H9 (cell line): ENCODE results near the gene STAT2. TPM values are rescaled to one million over a fixed set of nuclear protein-coding genes. Genes with fewer than 3 reads are reported as not detected.

Experiments used
- DNase-seq: peaks from one replicate; pipeline ENCODE4 v3.0.0-alpha.2; 2017
- H2AFZ ChIP-seq: one replicate; pipeline ENCODE4 v1.6.1; 2013; ENCODE audit warnings: mild to moderate bottlenecking, low read length, control low read depth, moderate library complexity
- H2AK5ac ChIP-seq: 2 replicates; pipeline ENCODE4 v1.6.1; 2013; ENCODE audit warnings: low read length, control low read depth, mixed read lengths; ENCODE audit not compliant: insufficient read length
- H2BK120ac ChIP-seq: one replicate; pipeline ENCODE4 v1.6.1; 2013; ENCODE audit warnings: low read depth, mild to moderate bottlenecking, low read length, control low read depth, inconsistent platforms; ENCODE audit not compliant: poor library complexity, severe bottlenecking
- H2BK12ac ChIP-seq: 2 replicates; pipeline ENCODE4 v1.6.1; 2013; ENCODE audit warnings: low read length, control low read depth, mixed read lengths, low read depth; ENCODE audit not compliant: insufficient read length
- H2BK15ac ChIP-seq: 2 replicates; pipeline ENCODE4 v1.6.1; 2013; ENCODE audit warnings: low read depth, low read length, control low read depth
- H2BK20ac ChIP-seq: one replicate; pipeline ENCODE4 v1.6.1; 2013; ENCODE audit warnings: low read depth, mild to moderate bottlenecking, low read length, control low read depth, inconsistent platforms; ENCODE audit not compliant: poor library complexity, severe bottlenecking
- H2BK5ac ChIP-seq: 2 replicates; pipeline ENCODE4 v1.6.1; 2013; ENCODE audit warnings: low read length, control low read depth, mixed read lengths; ENCODE audit not compliant: insufficient read length
- H3K14ac ChIP-seq: 2 replicates; pipeline ENCODE4 v1.6.1; 2013; ENCODE audit warnings: low read length, control low read depth; ENCODE audit not compliant: insufficient read depth
- H3K18ac ChIP-seq: 2 replicates; pipeline ENCODE4 v1.6.1; 2013; ENCODE audit warnings: low read depth, mild to moderate bottlenecking, mixed read lengths, low read length, control low read depth; ENCODE audit not compliant: insufficient read length
- H3K23ac ChIP-seq: 2 replicates; pipeline ENCODE4 v1.6.1; 2013; ENCODE audit warnings: low read length, control low read depth, mixed read lengths, low read depth; ENCODE audit not compliant: insufficient read length
- H3K23me2 ChIP-seq: 2 replicates; pipeline ENCODE4 v1.6.1; 2013; ENCODE audit warnings: low read depth, mild to moderate bottlenecking, mixed read lengths, low read length, control low read depth; ENCODE audit not compliant: insufficient read length, poor library complexity, severe bottlenecking
- H3K27ac ChIP-seq: 2 replicates; pipeline ENCODE4 v1.5.1; 2013; ENCODE audit warnings: low read length, control low read depth, mixed read lengths, low read depth; ENCODE audit not compliant: insufficient read length
- H3K27me3 ChIP-seq: 2 replicates; pipeline ENCODE4 v1.6.1; 2013; ENCODE audit warnings: low read length, control low read depth, inconsistent platforms; ENCODE audit not compliant: insufficient read depth
- H3K4ac ChIP-seq: 2 replicates; pipeline ENCODE4 v1.6.1; 2013; ENCODE audit warnings: low read depth, mild to moderate bottlenecking, control low read depth, inconsistent platforms, low read length, moderate library complexity
- H3K4me1 ChIP-seq: 2 replicates; pipeline ENCODE4 v1.6.1; 2013; ENCODE audit warnings: low read length, control low read depth, inconsistent platforms; ENCODE audit not compliant: insufficient read depth
- H3K4me2 ChIP-seq: 2 replicates; pipeline ENCODE4 v1.6.1; 2013; ENCODE audit warnings: low read length, control low read depth, mixed read lengths; ENCODE audit not compliant: insufficient read length, insufficient read depth
- H3K56ac ChIP-seq: 2 replicates; pipeline ENCODE4 v1.6.1; 2013; ENCODE audit warnings: low read depth, mild to moderate bottlenecking, mixed read lengths, low read length, control low read depth; ENCODE audit not compliant: insufficient read length
- H3K79me1 ChIP-seq: 2 replicates; pipeline ENCODE4 v1.6.1; 2013; ENCODE audit warnings: low read depth, mild to moderate bottlenecking, moderate library complexity, low read length, control low read depth, inconsistent platforms; ENCODE audit not compliant: insufficient read depth, poor library complexity, severe bottlenecking
- H3K79me2 ChIP-seq: 2 replicates; pipeline ENCODE4 v1.6.1; 2013; ENCODE audit warnings: low read length, control low read depth, inconsistent platforms; ENCODE audit not compliant: insufficient read depth
- H3K9ac ChIP-seq: 2 replicates; pipeline ENCODE4 v1.6.1; 2013; ENCODE audit warnings: low read length, control low read depth, mixed read lengths; ENCODE audit not compliant: insufficient read length; ENCODE audit errors: extremely low read depth
- H3K9me3 ChIP-seq: one replicate; pipeline ENCODE4 v1.6.1; 2013; ENCODE audit warnings: low read depth, low read length, inconsistent platforms; ENCODE audit not compliant: control insufficient read depth
- H3T11ph ChIP-seq: one replicate; pipeline ENCODE4 v1.6.1; 2013; ENCODE audit warnings: mild to moderate bottlenecking, low read length, control low read depth, inconsistent platforms
- H4K20me1 ChIP-seq: one replicate; pipeline ENCODE4 v1.6.1; 2013; ENCODE audit not compliant: control insufficient read depth, insufficient read length, insufficient read depth
- H4K5ac ChIP-seq: 2 replicates; pipeline ENCODE4 v1.6.1; 2013; ENCODE audit warnings: low read depth, mild to moderate bottlenecking, mixed read lengths, low read length, control low read depth; ENCODE audit not compliant: insufficient read length
- H4K8ac ChIP-seq: replicated peaks from 2 replicates; pipeline ENCODE4 v1.6.1; 2013; ENCODE audit warnings: low read length, control low read depth, mixed read lengths, low read depth; ENCODE audit not compliant: insufficient read length
- H4K91ac ChIP-seq: 2 replicates; pipeline ENCODE4 v1.6.1; 2013; ENCODE audit warnings: low read depth, mild to moderate bottlenecking, moderate library complexity, mixed read lengths, low read length, control low read depth; ENCODE audit not compliant: insufficient read length
- H3K27ac Mint-ChIP-seq, 3 experiments: 2 replicates in 2 of 3; 3 replicates in 1 of 3; pipeline ENCODE4 v1.8.0; 2020 to 2021; ENCODE audit warnings: mixed read lengths in 3 of 3, mild to moderate bottlenecking in 1 of 3, moderate library complexity in 1 of 3
- H3K27me3 Mint-ChIP-seq: 2 replicates; pipeline ENCODE4 v1.8.0; 2021; ENCODE audit warnings: low read depth, mild to moderate bottlenecking, moderate library complexity, mixed read lengths
- H3K36me3 Mint-ChIP-seq, 3 experiments: 2 replicates in 2 of 3; 3 replicates in 1 of 3; pipeline ENCODE4 v1.8.0; 2020 to 2021; ENCODE audit warnings: low read depth in 3 of 3, mixed read lengths in 3 of 3; ENCODE audit not compliant: insufficient read depth in 1 of 3
- H3K4me1 Mint-ChIP-seq, 2 experiments: 2 replicates each; pipeline ENCODE4 v1.8.0; 2020; ENCODE audit warnings: mixed read lengths in 2 of 2
- H3K4me3 Mint-ChIP-seq, 2 experiments: 2 replicates in 1 of 2; 3 replicates in 1 of 2; pipeline ENCODE4 v1.8.0; 2020 to 2021; ENCODE audit warnings: mild to moderate bottlenecking in 2 of 2, mixed read lengths in 2 of 2, moderate library complexity in 1 of 2
- H3K9me3 Mint-ChIP-seq, 2 experiments: 2 replicates in 1 of 2; 3 replicates in 1 of 2; pipeline ENCODE4 v1.8.0; 2020; ENCODE audit warnings: mild to moderate bottlenecking in 2 of 2, mixed read lengths in 2 of 2, moderate library complexity in 1 of 2
- WGBS: extraction: QIAGEN DNeasy Blood & Tissue Kit; methylation state at CpG from one replicate; pipeline ENCODE4 v1.1.7; 2013; ENCODE audit warnings: missing lambda C conversion rate, low lambda C conversion rate, mixed read lengths; ENCODE audit not compliant: insufficient read length; ENCODE audit errors: extremely low coverage; 5-methylcytosine and 5-hydroxymethylcytosine counted together
- total RNA-seq: library from RNA; stranded (reverse); gene quantifications from 2 replicates; pipeline ENCODE4 v1.2.1, GENCODE V29; 2021
- TF ChIP-seq, protein P1 (sequence below): fragments of 200-600 bp; sonication (generic); conservative IDR thresholded peaks from 3 replicates; pipeline ENCODE4 v1.8.0; 2021; ENCODE audit warnings: antibody characterized with exemption, mild to moderate bottlenecking

The STAT2 gene
- total RNA-seq, 1 experiment from 2014 or later, result 47.8 TPM

DNA sequence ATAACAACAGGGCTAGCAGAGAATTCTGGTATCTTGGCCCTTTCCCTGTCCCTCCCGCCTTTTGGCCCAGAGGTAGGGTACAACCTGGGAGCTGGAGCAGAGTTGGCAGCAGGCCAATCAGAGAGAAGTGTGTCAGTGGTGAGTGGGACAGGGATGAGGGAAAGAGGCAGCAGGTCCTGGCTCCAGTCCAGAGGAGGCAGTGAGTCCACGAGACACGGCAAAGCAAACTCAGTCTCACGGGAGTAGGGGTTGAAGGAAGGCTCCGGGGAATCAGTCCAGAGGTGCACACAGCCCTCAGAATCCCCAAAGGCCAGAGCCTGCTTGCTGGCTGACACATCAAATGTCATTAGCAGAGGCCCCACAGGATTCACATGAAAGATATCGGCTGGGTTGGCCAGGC is 33.4 kb downstream of the STAT2 start:
- Histone ChIP-seq H3K79me1 (no peaks in the 10 kb centered on the region), H2BK12ac (no peak overlapping the region)
- WGBS, result no CpG with 5 or more reads among the region's 6 CpGs

More for the DNA sequence above, 33.4 kb downstream of the STAT2 start:
- Histone ChIP-seq H3K23ac (no peak overlapping the region), H3K4me2 (no peak overlapping the region), H3K27ac (no peak overlapping the region), H3K27me3 (no peaks in the 10 kb centered on the region), H3K14ac (no peak overlapping the region), H3K9me3 (no peaks in the 10 kb centered on the region), H2BK5ac (no peak overlapping the region), H2AK5ac (no peak overlapping the region), H3K79me2 (no peaks in the 10 kb centered on the region), H3K56ac (no peak overlapping the region), H3T11ph (no peak overlapping the region), H3K9ac (no peak overlapping the region), H4K91ac (no peak overlapping the region), H4K8ac (no peak overlapping the region), H3K4ac (no peak overlapping the region), H3K18ac (no peak overlapping the region), H2BK15ac (no peak overlapping the region), H2BK120ac (no peak overlapping the region), H2BK20ac (no peak overlapping the region), H4K5ac (no peak overlapping the region), H3K23me2 (no peaks in the 10 kb centered on the region), H2AFZ (no peak overlapping the region), H4K20me1 (no peaks in the 10 kb centered on the region), H3K4me1 (no peaks in the 10 kb centered on the region)
- Mint-ChIP-seq H3K27ac (no peak overlapping the region; a peak in 1 of 7 replicates), H3K4me1 (no peaks in the 10 kb centered on the region), H3K9me3 (no peaks in the 10 kb centered on the region), H3K36me3 (peaks cover 6 to 54% (median 42%) of the 10 kb centered on the region in 3 experiments; a peak in 6 of 7 replicates), H3K4me3 (no peak overlapping the region), H3K27me3 (no peaks in the 10 kb centered on the region)
- TF ChIP-seq, protein P1, sequence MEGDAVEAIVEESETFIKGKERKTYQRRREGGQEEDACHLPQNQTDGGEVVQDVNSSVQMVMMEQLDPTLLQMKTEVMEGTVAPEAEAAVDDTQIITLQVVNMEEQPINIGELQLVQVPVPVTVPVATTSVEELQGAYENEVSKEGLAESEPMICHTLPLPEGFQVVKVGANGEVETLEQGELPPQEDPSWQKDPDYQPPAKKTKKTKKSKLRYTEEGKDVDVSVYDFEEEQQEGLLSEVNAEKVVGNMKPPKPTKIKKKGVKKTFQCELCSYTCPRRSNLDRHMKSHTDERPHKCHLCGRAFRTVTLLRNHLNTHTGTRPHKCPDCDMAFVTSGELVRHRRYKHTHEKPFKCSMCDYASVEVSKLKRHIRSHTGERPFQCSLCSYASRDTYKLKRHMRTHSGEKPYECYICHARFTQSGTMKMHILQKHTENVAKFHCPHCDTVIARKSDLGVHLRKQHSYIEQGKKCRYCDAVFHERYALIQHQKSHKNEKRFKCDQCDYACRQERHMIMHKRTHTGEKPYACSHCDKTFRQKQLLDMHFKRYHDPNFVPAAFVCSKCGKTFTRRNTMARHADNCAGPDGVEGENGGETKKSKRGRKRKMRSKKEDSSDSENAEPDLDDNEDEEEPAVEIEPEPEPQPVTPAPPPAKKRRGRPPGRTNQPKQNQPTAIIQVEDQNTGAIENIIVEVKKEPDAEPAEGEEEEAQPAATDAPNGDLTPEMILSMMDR, result no peak
- DNase-seq, result no peak
